GM19455 (cell line): Measurements from ENCODE around the gene SLC13A4.

Source experiments
- ATAC-seq: cut with Tn5 transposase; IDR thresholded peaks from one replicate; pipeline ENCODE4 v1.9.1; 2021; ENCODE audit not compliant: unreplicated experiment

The SLC13A4 gene

GRCh38 chr7:135721198-135721820 is 6.7 kb downstream of the SLC13A4 start:
- no peak for ATAC-seq

DNA sequence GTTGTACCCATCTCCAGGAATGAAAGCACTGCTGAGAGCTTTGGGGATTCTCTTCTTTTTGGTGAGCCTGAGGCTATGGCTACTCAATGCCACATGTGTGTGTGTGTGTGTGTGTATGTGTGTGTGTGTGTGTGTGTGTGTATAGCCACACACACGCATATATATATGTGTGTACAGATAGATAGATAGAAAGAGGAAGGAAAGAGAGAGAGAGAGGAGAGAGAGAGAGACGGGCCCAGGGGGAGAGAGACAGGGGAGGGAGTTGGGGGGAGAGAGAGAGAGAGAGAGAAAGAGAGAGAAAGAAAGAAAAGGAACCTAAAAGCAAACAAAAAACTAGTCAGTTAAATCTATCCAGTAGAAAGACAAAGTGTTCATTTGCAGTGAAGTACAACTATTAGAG is 8.3 kb downstream of the SLC13A4 start:
- no peak for ATAC-seq

GRCh38 chr7:135718794-135719437 is 9.1 kb downstream of the SLC13A4 start:
- no peak for ATAC-seq

GRCh38 chr7:135718219-135718618 is 9.8 kb downstream of the SLC13A4 start:
- ATAC-seq = no peak

GRCh38 chr7:135717693-135718092 is 10.3 kb downstream of the SLC13A4 start:
- ATAC-seq = no peak

- ATAC-seq = no peak
Observed at GRCh38 chr7:135716677-135717238, 11.2 kb downstream of the SLC13A4 start.

- ATAC-seq = no peak
Observed at GRCh38 chr7:135715673-135716072, 12.3 kb downstream of the SLC13A4 start.

DNA sequence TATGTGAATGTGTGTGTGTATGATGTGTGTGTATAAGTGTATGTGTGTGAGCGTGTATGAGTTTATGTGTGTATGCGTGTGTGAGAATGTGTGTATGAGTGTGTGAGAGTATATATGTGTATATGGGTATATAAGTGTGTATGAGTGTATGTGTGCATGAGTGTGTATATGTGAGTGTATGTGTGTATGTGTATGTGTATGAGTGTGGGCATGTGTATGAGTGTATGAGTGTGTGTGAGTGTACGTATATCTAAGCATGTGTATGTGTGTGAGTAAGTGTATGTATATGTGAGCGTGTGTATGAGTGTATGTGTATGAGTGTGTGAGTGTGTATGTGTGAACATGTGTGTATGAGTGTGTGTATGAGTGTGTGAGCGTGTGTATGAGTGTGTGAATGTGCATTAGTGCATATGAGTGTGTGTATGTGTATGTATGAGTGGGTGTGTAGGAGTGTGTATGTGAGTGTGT is 12.9 kb downstream of the SLC13A4 start:
- ATAC-seq = no peak

DNA sequence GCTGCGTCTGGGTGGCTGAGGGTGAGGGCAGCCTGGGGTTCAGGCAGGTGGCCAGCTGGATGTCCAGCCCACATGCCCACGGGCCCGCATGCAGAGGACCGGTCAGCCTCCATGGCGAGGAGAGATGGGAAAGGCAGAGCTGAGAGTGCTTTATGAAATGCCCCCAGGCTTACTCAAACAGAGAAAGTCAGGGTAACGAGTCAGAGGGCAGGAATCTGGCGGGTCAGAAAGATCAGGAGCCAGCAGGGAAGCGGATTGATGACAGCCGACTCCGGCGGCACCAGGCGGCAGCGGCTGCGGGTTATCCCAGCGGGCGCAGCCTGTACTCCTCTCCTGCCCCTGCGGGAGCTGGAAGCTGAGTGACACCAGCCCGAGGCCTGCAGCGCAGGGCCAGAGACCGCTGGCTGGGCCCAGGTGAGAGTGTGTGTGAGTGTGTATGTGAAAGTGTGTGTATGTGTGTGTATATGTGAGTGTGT is 13.4 kb downstream of the SLC13A4 start:
- no peak for ATAC-seq

DNA sequence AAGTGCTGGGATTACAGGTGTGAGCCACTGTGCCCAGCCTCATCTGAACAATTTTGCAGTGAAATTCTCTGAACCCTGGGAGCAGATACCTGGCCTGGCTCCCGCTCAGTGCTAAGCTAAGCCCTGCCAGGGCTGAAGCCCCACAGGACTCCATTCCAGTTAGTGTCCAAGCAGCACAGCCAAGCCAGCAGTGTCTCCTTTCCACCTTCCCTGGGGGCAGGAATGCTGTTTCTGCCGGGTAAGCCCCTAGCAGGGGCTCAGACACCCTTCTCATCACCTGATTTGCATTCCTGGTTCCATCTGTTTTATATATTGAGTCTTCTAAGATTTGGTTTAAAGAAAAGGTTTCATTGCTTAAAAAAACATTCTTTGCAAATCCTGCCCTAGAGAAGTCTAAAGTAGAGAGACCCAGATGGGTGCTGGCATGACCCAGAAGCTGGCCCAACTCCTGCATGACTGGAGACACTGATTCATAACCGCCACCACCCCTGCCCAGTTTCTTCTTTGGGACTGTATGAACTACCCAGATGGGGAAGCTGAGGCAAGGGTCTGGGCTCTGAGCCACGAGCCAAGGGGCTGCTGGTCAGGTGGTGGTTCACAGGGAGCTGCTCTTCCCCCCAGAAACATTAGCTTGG is 14.0 kb downstream of the SLC13A4 start:
- no peak for ATAC-seq

- ATAC-seq = no peak
Observed at GRCh38 chr7:135712796-135713195, 15.2 kb downstream of the SLC13A4 start.

GRCh38 chr7:135712182-135712782 is 15.7 kb downstream of the SLC13A4 start:
- ATAC-seq = no peak

DNA sequence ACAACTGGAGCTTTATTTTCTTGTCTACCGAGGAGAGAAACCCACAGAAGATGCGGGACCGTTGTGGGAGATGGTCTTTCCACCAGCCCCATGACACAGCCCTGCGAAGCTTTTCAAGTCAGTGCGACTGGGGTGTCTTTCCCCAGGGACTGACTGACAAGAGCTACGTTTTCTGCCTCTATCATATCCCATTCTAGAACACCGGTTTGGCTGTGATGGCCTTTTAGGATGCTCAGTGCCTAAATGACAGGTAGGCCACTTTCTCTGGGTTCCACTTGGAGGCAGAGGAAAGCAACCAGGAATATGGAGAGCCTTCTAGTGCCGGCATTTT is 16.9 kb downstream of the SLC13A4 start:
- no peak for ATAC-seq

DNA sequence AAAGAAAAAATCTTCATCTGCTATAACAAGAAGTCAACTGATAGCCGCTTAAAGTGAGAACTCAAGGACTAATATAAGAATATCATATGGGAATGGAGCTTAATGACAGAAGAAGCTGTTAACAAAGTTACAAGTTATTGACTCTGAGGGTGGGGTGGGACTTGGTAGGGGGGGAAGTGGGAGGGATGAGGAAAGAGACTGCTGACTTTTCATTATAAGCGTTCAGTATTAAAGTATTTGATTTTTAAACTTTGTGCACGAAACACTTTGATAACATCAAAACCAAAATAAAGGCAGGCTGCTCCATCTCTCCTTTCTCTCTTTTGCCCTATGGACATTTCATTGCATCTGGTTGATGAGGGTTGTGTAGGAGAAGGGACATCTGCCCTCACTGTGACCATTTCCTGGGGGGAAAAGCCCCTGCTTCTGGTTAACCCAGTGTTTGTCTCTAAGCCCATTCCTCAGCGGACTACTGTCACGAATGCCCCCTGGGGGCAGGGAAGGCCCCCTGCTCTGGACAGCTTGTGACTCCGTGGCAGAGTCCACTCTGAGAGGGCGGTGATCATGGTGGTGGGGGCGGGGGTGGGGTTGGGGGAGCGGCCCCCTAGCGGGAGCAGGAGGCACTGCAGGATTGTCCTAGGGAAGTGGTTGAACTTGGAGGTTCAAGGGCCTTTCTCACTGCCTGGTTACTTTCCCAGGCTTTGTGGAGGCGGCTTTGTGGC is 17.4 kb downstream of the SLC13A4 start:
- no peak for ATAC-seq

DNA sequence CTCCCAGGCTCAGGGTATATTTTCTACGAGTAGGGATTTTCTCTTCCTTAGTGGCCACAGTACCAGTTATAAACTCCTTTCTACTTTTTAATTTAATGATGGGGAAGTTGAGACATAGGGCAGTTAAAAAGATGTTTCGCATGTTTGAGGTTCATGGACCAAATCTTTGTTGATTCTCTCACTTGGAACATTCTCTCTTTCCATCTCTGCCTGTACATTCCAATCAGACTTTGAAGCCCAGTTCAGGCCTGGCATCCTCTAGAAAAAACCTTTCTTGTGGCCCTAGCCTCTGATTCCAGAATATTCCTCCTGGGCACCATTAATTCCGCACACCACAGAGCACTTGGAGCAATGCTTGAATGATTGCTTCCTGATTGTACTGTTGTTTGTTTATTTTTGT is 18.5 kb downstream of the SLC13A4 start:
- ATAC-seq = no peak

GRCh38 chr7:135708041-135708440 is 19.9 kb downstream of the SLC13A4 start:
- no peak for ATAC-seq

DNA sequence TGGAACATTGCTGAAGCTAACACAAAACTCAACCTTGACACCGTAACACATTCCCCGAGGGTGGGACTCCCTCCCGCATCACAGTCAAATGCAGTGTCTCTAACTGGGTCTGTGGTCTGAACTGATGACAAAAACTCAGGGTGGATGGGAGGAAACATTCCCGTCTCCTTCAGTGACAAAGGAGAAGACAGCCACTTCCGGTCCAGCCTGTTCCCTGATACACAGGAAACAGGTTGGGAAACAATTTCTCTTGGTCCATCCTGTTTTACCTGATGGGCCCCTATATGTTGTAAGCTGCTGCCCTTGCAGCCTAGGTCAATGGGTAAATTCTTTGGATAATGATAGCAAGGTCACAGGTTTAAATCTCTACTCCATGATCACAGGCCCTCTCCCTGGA is 20.4 kb downstream of the SLC13A4 start:
- no peak for ATAC-seq

DNA sequence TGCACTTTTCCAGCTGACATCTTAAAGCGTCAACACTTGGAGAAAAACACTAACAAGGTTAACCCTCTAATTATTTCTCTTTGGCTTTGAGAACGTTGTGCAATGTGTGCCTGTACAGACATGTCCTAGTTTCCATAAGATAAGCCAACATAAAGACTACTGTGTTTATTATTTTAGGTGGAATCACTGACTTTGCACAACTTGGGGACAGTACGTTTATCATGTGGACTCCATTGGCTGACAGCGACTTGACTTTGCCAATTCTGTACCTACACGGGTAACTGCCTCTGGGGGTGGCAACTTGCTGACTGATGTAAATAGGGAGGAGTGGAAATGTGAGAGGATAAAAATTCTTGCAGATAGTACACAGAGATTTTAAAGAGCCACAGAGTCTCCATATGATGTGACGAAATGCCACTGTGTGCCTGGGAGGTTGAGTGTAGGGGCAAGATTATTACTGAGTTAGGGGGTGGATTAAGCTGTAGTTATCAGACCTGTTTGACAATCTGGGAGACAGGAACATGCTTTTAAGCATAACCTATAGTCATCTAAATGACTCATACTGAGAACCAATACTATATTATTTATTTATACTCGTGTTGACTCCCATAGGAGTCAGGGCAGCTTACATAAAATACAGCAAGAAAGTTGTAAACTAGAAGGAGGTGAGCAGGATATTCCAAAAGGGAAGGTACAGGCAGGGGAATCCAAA is 21.0 kb downstream of the SLC13A4 start:
- no peak for ATAC-seq

DNA sequence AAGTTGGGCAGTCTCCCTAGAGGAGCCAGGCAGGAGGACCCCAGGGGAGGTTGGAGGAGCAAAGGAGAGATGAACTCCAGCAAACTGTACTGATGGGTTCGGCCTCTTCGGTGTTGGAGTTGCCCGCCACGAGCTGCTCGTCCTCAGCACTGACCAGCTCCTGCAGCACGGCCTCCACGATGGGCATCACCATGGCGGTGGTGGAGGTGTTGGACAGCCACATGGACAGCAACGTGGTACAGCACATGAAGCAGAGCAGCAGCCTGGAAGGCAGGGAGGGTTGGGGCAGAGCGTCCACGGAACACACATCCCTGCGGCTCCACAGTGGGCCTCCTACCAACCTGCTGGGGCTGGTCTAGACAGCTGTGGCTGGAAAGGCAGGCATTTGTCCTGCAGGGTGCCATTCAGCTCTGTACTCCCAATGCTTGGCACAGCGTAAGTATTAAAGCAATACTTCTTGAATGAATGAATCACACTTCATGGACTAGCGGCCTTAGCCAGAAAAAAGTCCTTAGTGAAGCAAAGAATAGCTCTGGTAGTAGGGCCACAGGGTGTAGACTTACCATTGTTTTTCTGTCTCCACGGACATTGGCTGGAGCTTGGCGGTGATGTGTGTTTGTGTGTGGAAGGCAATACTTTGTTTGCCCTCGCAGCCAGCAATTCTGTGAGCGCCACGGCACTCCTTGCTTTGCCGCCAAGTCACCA is 21.8 kb downstream of the SLC13A4 start:
- ATAC-seq = no peak

DNA sequence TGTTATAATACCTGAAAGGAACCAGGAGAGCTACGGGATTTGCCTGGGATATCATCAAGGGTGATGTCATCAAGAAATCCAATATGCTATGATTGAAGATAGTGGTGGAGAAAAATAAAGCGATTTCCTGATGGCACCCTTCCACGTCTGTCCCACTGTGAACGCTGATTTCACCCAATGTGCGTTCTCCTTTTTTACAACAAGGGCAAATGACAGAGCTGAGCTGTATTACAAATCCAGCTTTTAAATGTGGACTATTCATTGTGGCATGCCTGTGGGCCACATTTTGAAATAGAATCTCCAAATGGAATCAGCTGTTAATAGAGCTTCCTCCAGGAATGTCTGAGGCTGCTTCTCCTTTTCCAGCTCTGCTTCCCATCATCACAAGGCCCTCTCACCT is 23.3 kb downstream of the SLC13A4 start:
- no peak for ATAC-seq
